GM18507 (cell line): ENCODE results near the gene ISG20L2.

Source experiments
- DNase-seq: peaks from one replicate; pipeline ENCODE4 v3.0.0; 2011; ENCODE audit warnings: low read depth; ENCODE audit not compliant: insufficient read length; ENCODE audit errors: extremely low spot score
- FAIRE-seq: peaks from 2 replicates; lab custom pipeline; 2011; peaks lifted over from hg19 to GRCh38; lab: Jason Lieb, UNC

Gene ISG20L2

DNA sequence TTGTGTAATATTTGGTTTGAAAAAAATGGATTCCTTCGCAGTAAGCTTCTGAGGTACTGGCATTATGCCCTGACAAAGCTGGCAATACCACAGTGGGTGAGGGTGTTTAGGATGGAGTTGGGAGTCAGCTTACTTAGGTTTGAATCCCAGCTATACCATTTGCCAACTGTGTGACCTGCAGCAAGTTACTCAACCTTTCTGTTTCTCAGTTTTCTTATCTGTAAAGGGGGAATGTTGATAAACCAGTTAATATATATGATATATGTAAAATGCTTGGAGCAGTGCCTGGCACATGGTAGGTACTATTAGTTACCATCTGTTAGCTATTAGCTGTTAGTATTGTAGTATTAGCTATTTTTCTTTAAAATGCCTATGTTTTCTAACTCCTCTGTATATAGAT, 27.8 kb upstream of the ISG20L2 start:
- FAIRE-seq (no peak), DNase-seq (no peak)

DNA sequence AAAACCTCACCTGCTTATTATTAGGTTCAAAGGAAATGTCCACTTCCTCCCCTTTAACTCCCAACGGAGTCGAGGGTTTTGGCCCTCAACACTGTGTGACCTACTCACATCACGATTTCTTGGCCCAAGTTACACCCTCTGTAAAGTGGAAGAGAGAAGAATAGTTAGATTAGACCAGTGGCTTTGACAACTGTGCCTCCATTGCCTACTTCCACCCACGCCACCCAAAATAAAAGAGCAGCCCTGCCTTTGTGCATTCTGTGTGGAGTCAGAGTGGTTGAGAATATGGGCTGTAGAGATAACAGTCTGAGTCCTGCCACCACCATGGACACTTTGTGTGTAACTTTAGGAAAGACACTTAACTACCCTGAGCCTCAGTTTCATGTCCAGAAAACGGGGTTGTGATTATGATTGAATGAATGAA, 27.0 kb upstream of the ISG20L2 start:
- FAIRE-seq (no peak), DNase-seq (no peak)

DNA sequence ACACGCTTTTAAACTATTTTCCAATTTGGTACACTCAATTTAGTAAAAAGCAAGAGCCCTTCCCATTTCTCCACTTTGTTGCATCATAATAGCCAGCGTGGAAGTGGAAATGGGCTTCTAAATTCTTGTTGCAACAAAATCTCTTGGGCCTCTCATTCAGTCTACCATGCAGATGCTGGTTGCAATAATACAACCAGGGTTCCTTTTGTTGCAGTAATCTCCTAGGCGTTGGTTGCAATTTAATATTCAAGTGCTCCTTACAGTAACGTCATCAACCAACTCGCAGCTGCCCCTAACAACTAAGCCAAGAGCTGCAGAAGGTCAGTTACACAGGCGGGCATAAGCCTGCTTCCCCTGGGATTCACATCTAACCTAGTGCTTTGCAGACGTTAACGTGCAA, 25.7 kb upstream of the ISG20L2 start:
- DNase-seq (no peak), FAIRE-seq (no peak)

DNA sequence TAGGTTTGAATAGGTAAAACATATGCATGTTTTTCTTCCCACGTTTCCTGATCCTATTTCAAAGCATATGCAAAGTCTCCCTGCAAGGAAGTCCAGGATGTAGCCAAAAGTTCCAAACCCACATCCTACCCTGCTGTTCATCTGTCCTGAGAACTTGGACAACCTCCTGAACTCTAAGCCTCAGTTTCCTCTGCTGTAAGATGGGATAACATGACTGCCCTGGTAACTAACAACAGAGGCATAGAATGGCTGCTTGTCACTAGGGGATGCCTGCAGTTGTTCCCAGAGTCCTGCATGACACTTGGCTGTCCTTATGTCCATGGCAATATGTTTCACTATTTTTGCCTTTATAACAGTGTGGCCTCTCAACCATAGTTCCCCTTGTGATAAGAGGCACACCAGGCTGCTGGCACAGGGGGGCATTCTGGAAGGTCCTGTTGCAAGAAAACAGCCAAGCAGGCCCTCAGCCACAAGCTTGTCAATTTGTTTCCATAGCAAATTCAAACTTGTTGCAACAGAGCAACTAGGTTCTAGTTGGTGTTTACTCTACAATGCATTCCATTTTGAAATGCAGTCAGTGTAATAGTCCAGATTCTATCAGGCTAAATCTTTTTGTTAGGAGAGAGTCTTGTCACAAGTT, 24.4 kb upstream of the ISG20L2 start:
- FAIRE-seq (no peak), DNase-seq (no peak)

DNA sequence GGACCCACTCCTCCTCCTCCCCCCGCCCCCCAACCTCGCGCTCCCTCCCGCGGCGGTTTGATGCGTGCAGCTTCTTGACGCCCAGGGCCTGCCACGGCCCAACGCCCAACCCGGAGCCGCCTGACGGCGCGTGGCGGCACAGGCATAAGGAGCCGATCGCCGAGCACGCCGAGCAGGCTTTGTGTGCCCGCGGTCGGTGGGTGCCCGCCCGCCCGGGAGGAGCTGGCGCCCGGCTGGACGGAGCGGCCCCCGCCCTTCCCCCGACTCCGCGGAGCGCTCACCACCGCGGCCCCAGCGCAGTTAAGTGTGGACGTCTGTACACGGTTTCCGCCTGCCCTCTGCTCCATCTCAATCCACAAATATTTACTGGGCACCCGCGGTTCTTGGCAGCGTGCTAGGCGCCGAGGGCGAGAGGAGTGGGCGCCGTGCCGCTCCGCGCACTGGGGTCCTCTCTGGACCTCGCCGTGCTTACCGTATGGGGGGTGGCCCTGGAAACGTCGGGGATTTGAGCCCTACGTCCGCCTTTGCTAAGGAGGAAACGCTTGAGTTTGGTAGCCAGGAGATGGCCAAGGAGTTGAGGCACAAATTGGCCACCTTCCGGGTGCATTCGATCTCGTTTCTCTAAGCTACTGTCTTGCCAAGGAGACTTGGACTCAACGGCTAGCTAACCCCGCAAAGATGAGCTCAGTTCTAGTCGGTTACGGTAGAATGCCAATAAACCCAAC, 23.4 kb upstream of the ISG20L2 start:
- FAIRE-seq (peak; percentile 67), DNase-seq (peak; percentile 77)

DNA sequence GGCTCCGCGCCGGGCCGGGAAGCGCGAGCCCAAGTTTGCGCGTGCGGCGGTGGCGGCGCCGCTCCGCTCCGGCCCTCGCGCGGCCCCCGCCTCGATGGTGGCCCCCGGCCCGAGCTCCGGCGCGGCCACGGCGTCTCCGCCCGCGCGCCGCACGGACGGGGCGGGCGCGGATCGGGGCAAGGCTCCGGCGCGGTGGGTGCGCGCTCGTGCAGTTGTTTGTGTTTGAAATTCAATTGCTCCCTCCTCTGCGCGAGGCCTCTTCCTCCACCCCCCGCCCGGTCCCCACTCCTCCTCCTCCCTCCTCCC, 22.8 kb upstream of the ISG20L2 start, which contains the start of gene HDGF:
TSS of gene HDGF (minus strand) at position 225 of the 306 bp plus-strand sequence. CDS start 246 bp downstream, outside the sequence.
- no peak for FAIRE-seq
- DNase-seq, result no peak

DNA sequence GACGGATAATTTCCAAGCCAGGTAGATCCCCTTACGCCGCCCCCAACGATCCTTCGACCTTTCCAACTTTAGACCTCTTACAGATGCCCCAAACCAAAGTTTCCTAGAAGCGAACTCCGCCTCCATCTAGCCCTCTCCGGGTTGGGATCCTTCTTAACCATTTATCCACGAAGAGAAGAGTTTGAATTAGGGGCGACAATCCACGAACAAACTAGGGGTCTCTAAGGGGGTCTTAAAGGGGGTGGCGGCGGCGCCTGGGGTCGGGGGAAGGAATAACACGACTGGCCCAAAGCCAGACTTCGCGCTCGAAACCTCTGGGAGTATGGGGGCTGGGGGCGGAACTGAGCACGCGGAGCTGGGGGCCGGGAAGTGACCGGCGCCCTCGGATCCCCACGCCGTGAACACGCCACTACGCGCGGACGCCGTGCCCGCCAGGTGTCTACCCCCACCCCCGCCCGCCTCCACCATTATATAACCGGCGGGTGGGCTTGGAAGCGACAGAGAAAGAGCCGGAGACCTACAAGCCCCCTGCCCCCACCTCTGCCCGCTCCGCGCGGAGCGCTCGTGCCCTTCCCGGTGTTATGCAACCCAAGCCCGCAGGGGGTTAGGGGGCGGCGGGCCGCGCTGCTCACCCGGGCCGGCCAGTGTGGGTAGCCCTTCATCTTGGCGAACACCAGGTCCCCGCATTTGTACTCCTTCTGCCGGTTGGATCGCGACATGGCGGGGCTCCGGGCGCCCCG, 22.3 kb upstream of the ISG20L2 start:
- DNase-seq (no peak), FAIRE-seq (no peak)

DNA sequence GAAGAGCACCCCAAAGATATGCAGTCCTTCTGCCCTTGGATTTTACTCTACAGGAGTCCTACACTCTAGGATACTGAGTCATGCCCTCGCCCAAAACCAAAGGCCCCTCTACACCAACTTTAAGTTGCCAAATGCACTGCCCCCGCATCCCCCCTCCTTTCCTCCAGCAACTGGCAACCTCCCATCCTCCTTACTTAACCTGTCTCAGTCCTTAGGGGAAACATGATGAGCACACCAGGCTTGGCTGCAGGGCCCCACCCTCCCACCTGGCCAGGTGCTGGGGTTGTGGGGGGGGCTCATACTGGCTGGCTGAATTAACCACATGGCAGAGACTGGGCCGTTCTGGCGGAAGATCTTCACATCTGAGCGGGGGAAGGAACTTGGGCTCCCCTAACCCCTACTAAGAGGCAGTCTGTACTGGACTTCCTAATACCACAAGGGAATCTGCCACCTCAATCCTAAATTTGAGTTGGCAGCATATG, 21.7 kb upstream of the ISG20L2 start:
- DNase-seq (no peak), FAIRE-seq (no peak)

DNA sequence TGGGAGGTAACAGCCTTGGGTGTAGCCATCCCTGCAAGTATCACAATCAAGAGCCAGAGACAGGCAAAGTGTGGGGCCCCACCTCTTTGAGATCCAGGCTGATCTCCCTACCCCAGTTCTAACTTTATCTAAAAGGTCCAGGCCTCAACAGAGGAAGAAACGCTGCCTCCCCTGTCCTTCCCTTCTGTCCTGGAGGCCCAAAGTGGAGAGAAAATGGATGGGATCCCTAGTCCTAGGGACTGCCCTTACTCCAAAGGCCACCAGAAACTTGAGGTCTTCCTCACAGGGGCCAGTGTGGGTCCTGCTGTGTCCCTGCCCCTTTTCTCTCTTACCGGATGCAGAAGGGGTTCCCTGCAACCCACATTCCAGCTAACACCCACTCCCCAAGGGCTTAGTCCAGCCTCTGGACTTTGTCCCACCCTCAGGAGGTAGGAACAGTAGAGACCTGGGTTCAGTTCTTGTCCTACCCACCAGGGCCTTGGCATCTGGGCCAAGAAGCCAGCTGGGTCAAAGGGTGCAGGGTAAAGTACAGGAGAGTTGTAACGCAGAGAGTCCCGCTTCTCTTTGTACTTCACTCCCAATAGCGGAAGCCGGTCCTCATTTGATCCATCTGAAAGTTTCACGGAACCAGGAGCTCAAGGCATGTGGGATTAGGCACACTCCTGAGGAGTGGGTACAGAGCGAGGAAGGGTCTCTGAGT, 21.0 kb upstream of the ISG20L2 start:
- no peak for FAIRE-seq
- DNase-seq, result no peak

DNA sequence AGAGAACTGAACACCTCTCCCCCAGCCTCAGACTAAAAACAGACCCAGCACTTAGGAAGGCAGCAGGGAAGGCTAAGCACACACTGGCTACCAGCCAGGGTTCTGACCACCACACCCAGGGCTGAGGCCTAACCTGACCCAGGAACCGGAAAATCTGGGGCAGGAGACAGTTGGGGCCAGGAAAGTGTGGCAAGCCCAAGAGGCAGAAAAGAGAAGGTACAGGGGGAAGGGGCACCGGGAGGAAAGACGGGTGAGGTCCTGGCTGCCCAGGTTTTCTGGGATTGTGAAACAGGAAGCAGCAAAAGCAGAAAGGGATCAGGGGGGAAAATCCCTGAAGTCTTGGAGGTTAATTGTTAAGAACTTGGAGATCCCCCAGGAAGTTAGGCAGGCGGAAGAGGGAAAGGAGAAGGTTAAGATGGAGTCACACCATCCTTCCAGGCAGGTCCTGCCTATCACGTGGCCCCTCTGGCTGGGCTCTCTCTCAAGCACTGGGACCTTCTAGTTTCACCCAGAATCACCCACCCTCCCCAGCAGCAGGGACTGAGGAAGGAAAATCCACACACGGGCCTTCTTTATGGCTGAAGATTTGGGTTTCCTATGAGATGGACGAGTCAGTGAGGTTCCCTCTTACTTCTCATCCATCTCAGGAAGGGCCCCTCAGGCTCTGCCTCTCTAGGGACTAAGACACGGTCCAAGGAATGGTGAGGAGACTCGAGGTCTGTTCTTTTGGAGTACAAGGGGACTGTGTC, 20.3 kb upstream of the ISG20L2 start:
- DNase-seq (no peak), FAIRE-seq (peak; percentile 31)

DNA sequence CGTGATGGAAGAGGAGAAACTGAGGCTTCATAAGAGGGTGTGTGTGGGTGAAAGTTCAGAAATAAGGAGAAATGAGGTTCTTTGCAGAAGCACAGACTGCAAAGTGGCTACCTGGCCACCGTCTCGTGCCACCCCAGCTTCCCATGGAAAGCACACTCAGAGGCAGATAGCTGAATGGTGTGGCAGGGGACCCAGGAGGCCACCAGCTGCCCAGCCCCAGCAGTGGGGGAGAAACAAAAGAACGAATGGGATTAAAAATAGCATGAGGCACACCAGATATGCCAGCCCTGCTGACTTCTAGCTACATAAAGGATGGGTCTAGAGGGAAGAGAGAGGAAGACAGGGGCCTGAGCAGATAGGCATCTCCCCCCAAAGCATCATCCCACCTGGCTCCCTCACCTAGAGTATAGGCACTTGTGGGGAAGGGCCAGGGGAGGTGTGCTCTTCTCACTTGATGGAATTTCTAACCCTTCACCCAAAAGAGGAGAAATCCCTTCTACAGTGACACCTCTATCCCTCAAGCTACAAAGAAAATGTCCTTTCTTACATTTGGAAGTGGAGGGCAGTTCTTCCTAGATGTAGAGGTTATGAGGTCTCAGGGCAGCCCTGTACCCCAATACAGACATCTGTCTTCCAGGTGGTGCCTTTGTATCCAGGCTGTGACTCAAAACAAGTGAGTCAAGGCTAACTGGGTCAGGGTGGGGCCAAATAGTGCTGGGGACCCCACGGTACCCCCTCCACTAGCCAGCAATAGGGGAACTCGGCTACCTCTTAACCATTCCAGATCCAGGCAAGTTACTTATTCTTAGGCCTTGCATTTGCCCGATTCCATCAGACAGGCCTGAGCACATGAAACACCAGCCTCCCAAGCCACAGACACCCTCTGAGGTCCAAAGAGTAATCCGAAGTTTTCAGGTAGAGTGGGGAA, 19.4 kb upstream of the ISG20L2 start:
- FAIRE-seq (no peak), DNase-seq (no peak)

DNA sequence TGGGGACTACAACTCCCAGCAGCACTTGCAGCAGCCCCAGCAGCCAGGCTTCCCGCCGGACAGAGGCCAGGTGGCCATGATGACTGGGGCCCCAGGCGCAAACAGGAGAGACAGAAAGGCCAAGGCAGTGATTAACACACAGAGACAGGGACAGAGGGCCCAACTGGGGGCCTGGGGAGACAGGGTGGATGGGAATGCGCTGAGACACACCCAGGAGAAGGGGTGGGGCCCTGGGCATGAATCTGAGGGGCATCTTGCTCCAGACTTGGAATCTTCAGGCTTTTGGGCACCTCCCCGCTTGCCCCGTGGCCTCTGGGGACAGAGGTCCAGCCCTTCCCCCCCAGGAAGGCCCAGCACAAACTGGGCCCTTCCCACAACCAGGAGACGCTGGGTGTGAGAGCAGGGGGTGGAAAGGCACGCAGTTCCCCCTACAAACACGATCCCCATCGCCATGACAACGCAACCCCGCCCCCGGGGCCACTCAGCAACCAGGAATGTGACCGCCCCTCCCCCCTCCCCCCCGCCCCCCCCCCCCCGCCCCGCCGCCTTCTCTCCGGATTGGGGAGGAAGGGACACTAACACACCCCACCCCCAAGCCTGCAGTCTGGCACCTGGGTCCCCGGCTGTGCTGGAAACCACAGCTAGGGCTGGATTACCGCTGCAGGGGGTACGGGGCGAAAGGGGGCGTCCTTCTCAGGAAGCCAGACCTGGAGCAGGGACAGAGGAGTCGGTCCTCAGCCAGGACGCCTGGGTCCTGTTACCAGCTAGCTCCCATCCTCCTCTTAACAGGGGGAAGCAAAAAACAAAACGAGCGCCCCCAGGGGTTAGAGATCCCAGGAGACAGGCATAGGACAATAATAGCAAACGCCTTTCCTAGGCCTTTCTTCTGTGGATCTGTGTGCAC, 18.4 kb upstream of the ISG20L2 start:
- FAIRE-seq, result no peak
- DNase-seq, result no peak

DNA sequence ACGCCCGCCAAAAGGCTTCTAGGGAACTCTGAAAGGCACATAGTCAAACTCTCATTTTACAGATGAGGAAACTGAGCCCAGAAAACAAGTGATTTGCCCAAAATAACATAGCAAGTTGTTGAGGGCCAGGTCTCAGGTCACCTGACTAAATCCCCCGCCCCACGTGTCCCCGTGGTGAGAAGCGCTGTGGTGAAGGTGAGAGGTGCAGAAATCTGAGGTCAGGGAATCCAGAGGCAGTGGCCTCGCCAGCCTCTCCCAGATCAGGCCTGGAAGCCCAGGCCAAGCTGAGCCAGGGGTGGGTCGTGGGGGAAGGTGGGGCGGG, 17.8 kb upstream of the ISG20L2 start:
- DNase-seq, result no peak
- FAIRE-seq, result no peak

DNA sequence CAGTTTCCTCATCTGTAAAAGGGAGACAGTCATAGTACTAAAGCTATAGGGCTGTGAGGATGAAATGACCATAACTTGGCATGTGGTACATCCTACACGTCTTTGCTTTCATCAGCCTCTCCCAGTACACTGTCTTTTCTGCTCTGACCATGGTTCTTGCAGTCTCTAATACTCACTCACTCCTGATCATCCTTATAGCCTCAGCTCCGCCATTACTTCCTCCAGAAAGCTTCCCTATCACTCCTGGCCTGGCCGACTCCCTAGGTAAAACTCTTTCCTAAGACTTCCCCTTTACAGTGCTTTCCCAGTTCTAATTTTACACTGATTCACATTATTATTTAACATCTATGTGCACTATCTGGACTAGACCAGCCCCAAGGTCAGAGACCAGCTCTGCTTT, 17.3 kb upstream of the ISG20L2 start:
- FAIRE-seq (no peak), DNase-seq (no peak)

DNA sequence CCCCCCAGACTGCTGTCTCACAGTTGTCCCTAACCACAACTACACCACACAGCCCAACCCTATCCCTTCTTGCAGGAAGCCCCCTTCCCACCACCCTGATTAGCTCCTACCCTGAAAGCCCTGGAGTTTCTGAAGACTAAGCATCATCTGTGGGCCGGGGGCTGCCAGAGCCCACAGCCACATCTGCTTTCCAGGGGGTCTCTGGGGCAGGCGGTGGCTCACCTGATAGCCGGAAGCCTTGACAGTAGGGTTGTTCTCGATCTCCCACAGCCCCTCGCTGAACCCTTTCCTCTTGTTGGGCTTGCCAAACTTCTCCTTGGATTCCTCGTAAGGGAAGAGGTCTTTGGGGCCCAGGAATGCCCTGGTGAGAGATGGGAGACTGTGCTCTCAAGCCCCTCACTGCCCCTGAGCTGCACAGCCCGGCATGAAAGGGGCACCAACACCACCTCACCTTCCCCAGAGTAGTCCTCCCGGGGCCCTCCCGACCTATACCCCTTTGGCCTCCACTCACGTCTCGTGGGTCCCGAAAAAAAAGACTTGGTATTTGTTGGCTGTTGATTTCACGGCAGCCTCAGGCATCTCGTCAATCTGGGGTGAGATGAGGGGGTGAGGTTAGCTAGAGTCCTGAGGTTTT, 16.3 kb upstream of the ISG20L2 start:
- FAIRE-seq (no peak), DNase-seq (no peak)

DNA sequence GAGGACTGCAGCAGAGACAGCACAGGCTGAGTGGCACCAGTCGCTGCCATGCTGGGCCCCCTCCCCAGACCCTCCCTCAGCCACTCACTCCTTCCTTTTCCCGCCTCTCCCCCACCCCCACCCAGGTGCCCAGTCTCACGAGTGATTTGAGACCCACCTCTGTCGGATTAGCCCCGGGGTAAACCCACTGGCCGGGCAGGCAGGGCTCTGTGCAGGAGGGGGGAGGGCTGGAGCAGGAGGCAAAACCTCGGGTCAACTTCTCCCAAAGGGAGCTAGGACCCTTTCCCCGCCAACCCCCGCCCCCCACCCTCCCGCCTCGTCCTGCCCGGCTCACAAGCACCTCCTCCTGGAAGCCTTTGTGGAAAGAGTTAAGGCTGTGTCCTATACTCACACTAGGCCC, 15.8 kb upstream of the ISG20L2 start:
- FAIRE-seq, result no peak

More for the DNA sequence above, 15.8 kb upstream of the ISG20L2 start:
- DNase-seq, result no peak
